GM12874 (cell line): ENCODE results near the gene PDE8A.

Experiments
- TF ChIP-seq, protein P1 (sequence below): IDR thresholded peaks from 2 replicates; pipeline ENCODE4 v1.5.1; 2011; ENCODE audit warnings: low read depth, mild to moderate bottlenecking, control low read depth, low read length, moderate library complexity; ENCODE audit not compliant: insufficient read depth

The PDE8A gene

DNA sequence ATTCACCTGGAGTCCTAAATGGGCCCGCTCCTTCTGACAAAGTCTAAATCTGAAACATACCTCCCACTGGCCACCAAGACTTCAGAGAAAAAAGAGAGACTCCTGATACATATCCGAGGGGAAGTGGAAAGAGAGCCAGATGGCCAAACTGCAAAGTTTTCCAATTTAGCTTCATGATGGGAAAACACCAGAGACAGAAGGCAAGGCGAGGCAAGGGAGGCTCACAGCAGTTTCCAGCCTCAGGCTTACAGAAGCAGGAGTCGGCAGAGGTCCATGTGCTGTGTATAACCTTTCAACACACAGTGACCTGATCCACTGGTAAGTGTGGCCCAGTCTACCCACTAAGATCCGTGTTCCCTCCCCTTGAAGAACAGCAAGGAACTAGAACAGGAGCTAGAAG, 29.9 kb upstream of the PDE8A start:
- TF ChIP-seq, protein P1, sequence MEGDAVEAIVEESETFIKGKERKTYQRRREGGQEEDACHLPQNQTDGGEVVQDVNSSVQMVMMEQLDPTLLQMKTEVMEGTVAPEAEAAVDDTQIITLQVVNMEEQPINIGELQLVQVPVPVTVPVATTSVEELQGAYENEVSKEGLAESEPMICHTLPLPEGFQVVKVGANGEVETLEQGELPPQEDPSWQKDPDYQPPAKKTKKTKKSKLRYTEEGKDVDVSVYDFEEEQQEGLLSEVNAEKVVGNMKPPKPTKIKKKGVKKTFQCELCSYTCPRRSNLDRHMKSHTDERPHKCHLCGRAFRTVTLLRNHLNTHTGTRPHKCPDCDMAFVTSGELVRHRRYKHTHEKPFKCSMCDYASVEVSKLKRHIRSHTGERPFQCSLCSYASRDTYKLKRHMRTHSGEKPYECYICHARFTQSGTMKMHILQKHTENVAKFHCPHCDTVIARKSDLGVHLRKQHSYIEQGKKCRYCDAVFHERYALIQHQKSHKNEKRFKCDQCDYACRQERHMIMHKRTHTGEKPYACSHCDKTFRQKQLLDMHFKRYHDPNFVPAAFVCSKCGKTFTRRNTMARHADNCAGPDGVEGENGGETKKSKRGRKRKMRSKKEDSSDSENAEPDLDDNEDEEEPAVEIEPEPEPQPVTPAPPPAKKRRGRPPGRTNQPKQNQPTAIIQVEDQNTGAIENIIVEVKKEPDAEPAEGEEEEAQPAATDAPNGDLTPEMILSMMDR, result no peak

DNA sequence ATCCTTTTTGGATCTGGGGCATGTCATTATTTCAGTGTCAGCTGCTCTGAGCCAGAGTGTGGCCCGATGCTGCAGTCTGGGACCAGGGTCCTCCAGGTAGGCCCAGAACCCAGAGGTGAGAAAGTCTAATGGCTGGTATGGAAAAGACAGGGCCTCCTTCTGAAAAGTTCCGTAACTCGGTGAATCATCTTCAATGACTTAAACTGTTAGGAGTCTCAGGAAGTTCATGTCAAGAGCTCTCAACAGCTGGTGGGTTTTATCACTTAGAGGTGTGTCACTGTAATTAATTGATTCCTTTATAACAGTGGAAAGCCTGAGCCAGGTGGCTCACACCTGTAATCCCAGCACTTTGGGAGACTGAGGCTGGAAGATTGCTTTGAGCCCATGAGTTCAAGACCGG, 28.5 kb upstream of the PDE8A start:
- TF ChIP-seq, protein P1, result no peak

DNA sequence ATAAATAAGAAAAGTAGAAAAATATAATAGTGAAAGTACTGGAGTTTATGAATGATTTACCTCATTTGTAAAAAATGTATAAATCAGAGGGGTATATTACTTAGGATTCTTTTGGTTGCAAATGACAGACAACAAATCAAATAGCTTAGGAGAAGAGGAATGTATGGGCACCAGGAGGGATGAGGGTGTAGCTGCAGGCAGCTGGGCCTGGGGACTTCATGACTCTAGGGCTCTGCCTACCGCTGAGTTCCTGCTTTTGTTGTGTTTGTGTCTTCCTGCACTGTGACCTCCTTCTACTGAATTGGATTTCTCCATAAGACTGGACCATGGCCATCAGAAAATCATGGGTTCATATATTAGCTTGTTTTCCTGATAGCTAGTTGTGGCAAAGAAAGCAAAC, 27.9 kb upstream of the PDE8A start:
- TF ChIP-seq, protein P1, result no peak

DNA sequence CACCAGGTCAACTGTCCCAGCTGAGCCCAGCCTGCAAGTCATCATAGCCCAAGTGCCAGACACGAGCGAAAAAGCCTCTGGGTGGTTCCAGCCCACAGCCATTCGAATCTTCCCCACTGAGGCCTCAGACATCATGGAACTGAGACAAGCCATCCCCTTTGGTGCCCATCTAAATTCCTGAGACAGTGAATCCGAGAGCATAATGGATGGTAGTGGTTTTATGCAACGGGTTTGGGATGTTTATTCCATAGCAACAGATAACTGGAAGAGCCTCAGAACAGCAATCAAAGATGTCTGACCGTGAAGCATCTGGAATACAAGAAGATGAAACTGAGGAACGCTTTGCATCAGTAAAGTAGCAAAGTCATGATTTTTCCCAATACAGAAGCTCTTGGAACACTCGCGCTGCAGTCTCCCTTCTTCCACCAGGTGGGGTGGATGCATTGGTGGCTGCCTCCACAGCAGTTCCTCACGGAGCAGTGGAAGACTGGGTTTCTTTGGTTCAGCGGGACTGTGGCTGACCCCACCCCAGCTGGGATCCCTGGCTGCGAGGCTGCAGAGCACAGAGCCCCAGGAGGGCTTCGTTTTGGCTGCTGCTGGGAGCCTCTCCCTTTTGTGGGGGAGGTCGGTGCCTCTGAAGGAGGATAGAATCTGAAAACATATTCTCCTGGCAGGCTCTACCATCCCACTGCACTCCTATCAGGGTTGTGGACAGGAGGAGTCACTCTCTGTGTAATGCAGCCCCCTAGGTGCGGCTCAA, 26.4 kb upstream of the PDE8A start:
- TF ChIP-seq, protein P1, result peak; percentile 68

DNA sequence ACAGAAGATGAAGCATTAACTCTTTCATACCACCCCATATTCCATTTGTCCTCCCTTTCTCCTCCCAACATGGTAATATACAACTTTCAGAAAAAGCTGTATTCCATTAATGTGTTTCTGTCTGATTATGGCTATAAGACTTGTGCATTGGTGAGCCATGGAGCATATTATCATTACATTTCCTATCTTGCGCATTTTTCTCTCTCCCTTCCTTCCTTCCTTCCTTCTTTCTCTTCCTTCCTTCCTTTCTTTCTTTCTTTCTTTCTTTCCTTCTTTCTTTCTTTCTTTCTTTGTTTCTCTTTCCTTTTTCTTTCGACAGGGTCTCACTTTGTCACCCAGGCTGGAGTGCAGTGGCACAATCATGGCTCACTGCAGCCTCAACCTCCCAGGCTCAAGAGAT, 25.5 kb upstream of the PDE8A start:
- TF ChIP-seq, protein P1, result no peak

DNA sequence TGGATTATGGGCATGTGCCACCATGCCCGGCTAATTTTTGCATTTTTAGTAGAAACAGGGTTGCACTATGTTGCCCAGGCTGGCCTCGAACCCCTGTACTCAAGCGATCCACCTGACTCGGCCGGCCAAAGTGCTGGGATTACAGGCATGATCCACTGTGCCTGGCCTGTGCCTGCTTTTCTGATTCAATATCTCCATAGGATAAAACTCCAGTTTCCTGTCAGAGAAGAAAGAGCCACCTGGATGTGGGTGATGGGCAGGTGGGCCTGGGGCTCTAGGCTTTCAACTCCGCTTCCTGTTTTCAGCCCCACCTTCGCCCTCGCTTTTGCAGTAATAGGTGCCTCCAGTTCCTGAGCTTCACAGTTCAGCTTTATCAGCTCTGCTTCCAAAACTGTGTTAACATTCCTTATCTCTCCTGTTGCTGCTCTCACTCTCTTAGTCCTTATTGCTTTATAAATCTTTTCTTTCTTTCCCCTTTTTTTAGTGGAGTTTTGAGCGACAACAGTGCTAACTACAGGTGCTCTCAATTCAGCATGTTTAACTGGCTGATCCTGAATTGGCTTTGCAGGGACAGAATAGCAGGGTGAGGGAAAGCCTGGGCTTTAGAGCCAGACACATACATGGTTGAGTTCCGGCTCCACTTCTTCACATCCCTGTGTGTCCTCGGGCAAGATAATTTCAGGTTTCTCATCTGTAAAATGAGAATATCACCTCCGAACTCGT, 21.1 kb upstream of the PDE8A start:
- TF ChIP-seq, protein P1, result no peak

DNA sequence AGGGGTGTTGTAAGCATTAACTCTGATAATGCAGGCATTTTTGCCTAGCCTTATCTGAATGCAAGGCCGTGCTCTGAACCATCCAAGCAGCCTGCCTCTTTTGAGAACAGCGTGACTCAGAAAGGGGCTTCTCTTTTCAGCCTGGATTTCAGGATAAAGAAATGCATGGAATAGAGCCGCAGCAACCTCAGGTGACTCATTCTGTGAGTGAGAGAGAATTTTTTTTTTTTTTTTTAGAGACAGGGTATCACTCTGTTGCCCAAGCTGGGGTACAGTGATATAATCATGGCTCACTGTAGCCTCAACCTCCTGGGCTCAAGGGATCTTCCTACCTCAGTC, 20.6 kb upstream of the PDE8A start:
- TF ChIP-seq, protein P1, result no peak
